HEK293T (cell line): ENCODE results near the gene POLN.

Source experiments
- CTCF ChIA-PET: fragments of 350-600 bp; formaldehyde crosslinking; extraction: SDS; loops from one replicate; lab custom pipeline; 2021; ENCODE audit warnings: antibody characterized with exemption, inconsistent platforms; lab: Yijun Ruan, JAX
- POLR2A ChIA-PET: fragments of 350-600 bp; formaldehyde crosslinking; extraction: SDS; loops from one replicate; lab custom pipeline; 2020; ENCODE audit warnings: antibody characterized with exemption, inconsistent platforms; lab: Yijun Ruan, JAX
- DNase-seq: peaks from one replicate; pipeline ENCODE4 v3.0.0; 2012; ENCODE audit warnings: mixed read lengths; ENCODE audit errors: extremely low spot score
- ARNT ChIP-seq: fragments of 450-650 bp; IDR thresholded peaks from 2 replicates; pipeline ENCODE4 v1.6.1; 2017; ENCODE audit warnings: mild to moderate bottlenecking
- BHLHE40 ChIP-seq: fragments of 450-650 bp; IDR thresholded peaks from 2 replicates; pipeline ENCODE4 v1.6.1; 2016; ENCODE audit warnings: mild to moderate bottlenecking, moderate library complexity, borderline replicate concordance
- CTBP1 ChIP-seq: fragments of 450-650 bp; IDR thresholded peaks from 2 replicates; pipeline ENCODE4 v1.6.1; 2016; ENCODE audit warnings: borderline replicate concordance
- ELF4 ChIP-seq: fragments of 450-650 bp; IDR thresholded peaks from 2 replicates; pipeline ENCODE4 v1.6.1; 2017; ENCODE audit warnings: antibody characterized with exemption
- FOXA1 ChIP-seq: fragments of 450-650 bp; IDR thresholded peaks from 2 replicates; pipeline ENCODE4 v1.6.1; 2016; ENCODE audit warnings: mild to moderate bottlenecking
- FOXK2 ChIP-seq: fragments of 450-650 bp; IDR thresholded peaks from 2 replicates; pipeline ENCODE4 v1.6.1; 2016; ENCODE audit warnings: mild to moderate bottlenecking
- FOXM1 ChIP-seq: fragments of 450-650 bp; IDR thresholded peaks from 2 replicates; pipeline ENCODE4 v1.6.1; 2017; ENCODE audit warnings: mild to moderate bottlenecking, borderline replicate concordance
- HDGF ChIP-seq: fragments of 450-650 bp; IDR thresholded peaks from 2 replicates; pipeline ENCODE4 v1.6.1; 2017; ENCODE audit warnings: antibody characterized with exemption, borderline replicate concordance
- L3MBTL2 ChIP-seq: fragments of 450-650 bp; conservative IDR thresholded peaks from 2 replicates; pipeline ENCODE4 v1.6.1; 2016; ENCODE audit warnings: mild to moderate bottlenecking
- LEF1 ChIP-seq: fragments of 450-650 bp; IDR thresholded peaks from 2 replicates; pipeline ENCODE4 v1.6.1; 2017; ENCODE audit warnings: mild to moderate bottlenecking, borderline replicate concordance
- NFRKB ChIP-seq: fragments of 450-650 bp; IDR thresholded peaks from 2 replicates; pipeline ENCODE4 v1.6.1; 2016; ENCODE audit warnings: mild to moderate bottlenecking, moderate library complexity
- PKNOX1 ChIP-seq: fragments of 450-650 bp; IDR thresholded peaks from 2 replicates; pipeline ENCODE4 v1.6.1; 2016
- SP1 ChIP-seq: fragments of 450-650 bp; IDR thresholded peaks from 2 replicates; pipeline ENCODE4 v1.6.1; 2017
- SUZ12 ChIP-seq: fragments of 450-650 bp; IDR thresholded peaks from 2 replicates; pipeline ENCODE4 v1.6.1; 2016; ENCODE audit warnings: mild to moderate bottlenecking
- TARDBP ChIP-seq: fragments of 450-650 bp; IDR thresholded peaks from 2 replicates; pipeline ENCODE4 v1.6.1; 2016
- ZNF384 ChIP-seq: fragments of 450-650 bp; IDR thresholded peaks from 2 replicates; pipeline ENCODE4 v1.6.1; 2016

The POLN gene

GRCh38 chr4:2272026-2272827 lies 30.3 kb upstream of the POLN start:
- ChIA-PET POLR2A (interaction anchor here (1.1 to 1.3 kb wide), 2 partner anchors 10 kb away, joined by 3 read pairs; partner anchors contain the start of gene MXD4), CTCF (no interaction called here)
- TF ChIP-seq TARDBP (no peak), FOXA1 (no peak), HDGF (no peak), BHLHE40 (no peak), PKNOX1 (no peak), CTBP1 (no peak), ELF4 (no peak), NFRKB (no peak), ARNT (no peak), FOXK2 (no peak)
- no peak for DNase-seq

- no peak for DNase-seq
- TF ChIP-seq ELF4 (no peak), TARDBP (no peak), BHLHE40 (no peak), ZNF384 (no peak), SP1 (no peak), HDGF (no peak), FOXM1 (no peak), FOXK2 (no peak), NFRKB (no peak), FOXA1 (no peak), CTBP1 (no peak), SUZ12 (no peak), PKNOX1 (no peak), ARNT (no peak), L3MBTL2 (no peak), LEF1 (no peak)
- POLR2A ChIA-PET, result interaction anchor here (1.1 kb wide), 1 partner anchor 9 kb away, joined by 3 read pairs; the partner anchor contains the start of gene MXD4
- CTCF ChIA-PET, result no interaction called here
Measured at GRCh38 chr4:2271279-2272025, 29.5 kb upstream of the POLN start.

DNA sequence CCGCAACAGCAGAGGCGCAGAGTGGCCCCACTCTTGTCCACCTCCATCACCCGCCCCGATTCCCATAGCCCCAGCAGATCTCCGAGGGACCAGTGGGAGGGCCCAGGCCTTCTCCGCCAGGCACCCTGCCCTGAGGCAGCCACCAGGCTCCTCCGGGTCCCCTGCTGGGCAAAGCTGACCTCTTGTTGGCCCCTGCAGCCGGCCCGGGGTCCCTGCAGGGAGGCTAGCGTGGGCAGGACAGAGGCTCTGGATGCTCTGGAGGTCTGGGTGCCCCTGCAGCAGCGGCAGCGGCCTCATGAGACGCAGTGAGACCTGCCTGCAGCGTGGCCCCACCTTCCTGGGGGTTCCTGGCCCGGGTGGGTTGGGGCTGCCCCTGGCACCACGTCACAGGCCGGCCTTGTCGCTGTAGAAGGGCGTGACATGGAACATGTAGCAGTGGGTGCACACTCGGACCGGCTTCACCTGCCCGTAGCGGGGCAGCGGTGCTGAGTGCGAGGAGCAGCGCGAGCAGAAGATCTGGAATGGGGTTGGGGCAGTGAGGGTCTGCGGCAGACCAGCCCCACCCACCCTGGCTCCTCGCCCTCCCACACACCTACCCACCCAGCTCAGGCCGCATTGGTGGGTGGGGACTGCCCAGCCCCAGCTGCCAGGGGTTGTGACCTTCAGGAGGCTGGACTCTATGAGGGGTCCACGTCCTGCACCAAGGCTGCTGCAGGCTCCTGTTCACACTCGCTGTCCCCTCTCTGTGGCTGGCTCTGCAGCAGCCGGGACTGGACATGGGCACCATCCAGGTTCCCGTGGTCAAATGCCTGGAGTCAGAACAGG lies 28.6 kb upstream of the POLN start:
- ChIA-PET CTCF (no interaction called here), POLR2A (no interaction called here)
- DNase-seq, result no peak
- TF ChIP-seq ZNF384, result no peak
- TF ChIP-seq ARNT, result no peak

GRCh38 chr4:2269618-2270163 lies 27.8 kb upstream of the POLN start:
- CTCF ChIA-PET, result no interaction called here

More at GRCh38 chr4:2269618-2270163, 27.8 kb upstream of the POLN start:
- POLR2A ChIA-PET, result no interaction called here
- no peak for DNase-seq
- TF ChIP-seq L3MBTL2 (no peak), PKNOX1 (no peak), FOXM1 (no peak), TARDBP (no peak), ARNT (no peak), ZNF384 (no peak), HDGF (no peak), FOXA1 (no peak), LEF1 (no peak), BHLHE40 (no peak), CTBP1 (no peak), SUZ12 (no peak), NFRKB (no peak), FOXK2 (no peak)
